Stromal cell of bone marrow (primary cell): Measurements from ENCODE around the gene CROCC2.
A peak's percentile ranks its signal among the peaks of the same experiment; 100 is the strongest.

ENCODE experiments used
- DNase-seq: peaks from one replicate; pipeline ENCODE4 v3.0.0-alpha.2; 2012; ENCODE audit warnings: low read depth

CROCC2 gene

GRCh38 chr2:240933966-240934700 is 28.0 kb downstream of the CROCC2 start:
- no peak for DNase-seq

GRCh38 chr2:240934701-240935102 is 28.6 kb downstream of the CROCC2 start:
- DNase-seq, result no peak

GRCh38 chr2:240935103-240935876 is 29.2 kb downstream of the CROCC2 start:
- DNase-seq, result no peak

- DNase-seq, result no peak
Observed at GRCh38 chr2:240936106-240936505, 30.0 kb downstream of the CROCC2 start.

- no peak for DNase-seq
Observed at GRCh38 chr2:240946046-240946445, 39.9 kb downstream of the CROCC2 start.

GRCh38 chr2:240946654-240947053 is 40.5 kb downstream of the CROCC2 start:
- peak; percentile 23 for DNase-seq

GRCh38 chr2:240947176-240947575 is 41.0 kb downstream of the CROCC2 start:
- no peak for DNase-seq

- no peak for DNase-seq
Observed at GRCh38 chr2:240947607-240948006, 41.5 kb downstream of the CROCC2 start.

- DNase-seq, result no peak
Observed at GRCh38 chr2:240948086-240948485, 42.0 kb downstream of the CROCC2 start.

GRCh38 chr2:240948905-240949790 is 43.0 kb downstream of the CROCC2 start:
- no peak for DNase-seq

GRCh38 chr2:240949791-240950705 is 43.9 kb downstream of the CROCC2 start:
- DNase-seq, result no peak

GRCh38 chr2:240951045-240951594 is 45.0 kb downstream of the CROCC2 start:
- no peak for DNase-seq

GRCh38 chr2:240952496-240953246 is 46.5 kb downstream of the CROCC2 start:
- no peak for DNase-seq

- no peak for DNase-seq
Observed at GRCh38 chr2:240953426-240954410, 47.6 kb downstream of the CROCC2 start.

- no peak for DNase-seq
Observed at GRCh38 chr2:240954436-240955305, 48.5 kb downstream of the CROCC2 start.

- no peak for DNase-seq
Observed at GRCh38 chr2:240955306-240956170, 49.4 kb downstream of the CROCC2 start.
